HCT116 (cell line): ENCODE data around the gene EGLN3.

ENCODE experiments used
- CTCF ChIP-seq, 3 experiments: fragments of 200-600 bp in 1 of 3; sonication (generic) in 1 of 3; IDR thresholded peaks in 2 of 3; conservative IDR thresholded peaks in 1 of 3; 2 replicates each; pipeline ENCODE4 v1.5.1; 2012 to 2017; ENCODE audit warnings: low read depth in 2 of 3, low read length in 2 of 3, antibody characterized with exemption in 1 of 3, borderline replicate concordance in 1 of 3, control low read depth in 1 of 3, mild to moderate bottlenecking in 1 of 3, mixed read lengths in 1 of 3, mixed run types in 1 of 3, moderate library complexity in 1 of 3; ENCODE audit not compliant: insufficient read depth in 1 of 3
- POLR2AphosphoS5 ChIP-seq: IDR thresholded peaks from 2 replicates; pipeline ENCODE4 v1.6.1; 2011; ENCODE audit warnings: mild to moderate bottlenecking, low read depth, low read length, moderate library complexity
- RAD21 ChIP-seq: IDR thresholded peaks from 2 replicates; pipeline ENCODE4 v1.6.1; 2012; ENCODE audit warnings: low read depth, mild to moderate bottlenecking

GRCh38 chr14:33925946-33926345 is 24.9 kb downstream of the EGLN3 start:
- TF ChIP-seq POLR2AphosphoS5 (no peak), CTCF (IDR thresholded peaks at IDR 0.05 in 2 of 3, conservative IDR thresholded peaks at IDR 0.05 in 1 of 3; ENCODE audit: borderline replicate concordance in 1 of 3, insufficient read depth in 1 of 3, low read depth in 2 of 3, low read length in 2 of 3) (no peak), RAD21 (no peak)
